Measurements from ENCODE around the gene STAMBPL1.

STAMBPL1 gene

DNA sequence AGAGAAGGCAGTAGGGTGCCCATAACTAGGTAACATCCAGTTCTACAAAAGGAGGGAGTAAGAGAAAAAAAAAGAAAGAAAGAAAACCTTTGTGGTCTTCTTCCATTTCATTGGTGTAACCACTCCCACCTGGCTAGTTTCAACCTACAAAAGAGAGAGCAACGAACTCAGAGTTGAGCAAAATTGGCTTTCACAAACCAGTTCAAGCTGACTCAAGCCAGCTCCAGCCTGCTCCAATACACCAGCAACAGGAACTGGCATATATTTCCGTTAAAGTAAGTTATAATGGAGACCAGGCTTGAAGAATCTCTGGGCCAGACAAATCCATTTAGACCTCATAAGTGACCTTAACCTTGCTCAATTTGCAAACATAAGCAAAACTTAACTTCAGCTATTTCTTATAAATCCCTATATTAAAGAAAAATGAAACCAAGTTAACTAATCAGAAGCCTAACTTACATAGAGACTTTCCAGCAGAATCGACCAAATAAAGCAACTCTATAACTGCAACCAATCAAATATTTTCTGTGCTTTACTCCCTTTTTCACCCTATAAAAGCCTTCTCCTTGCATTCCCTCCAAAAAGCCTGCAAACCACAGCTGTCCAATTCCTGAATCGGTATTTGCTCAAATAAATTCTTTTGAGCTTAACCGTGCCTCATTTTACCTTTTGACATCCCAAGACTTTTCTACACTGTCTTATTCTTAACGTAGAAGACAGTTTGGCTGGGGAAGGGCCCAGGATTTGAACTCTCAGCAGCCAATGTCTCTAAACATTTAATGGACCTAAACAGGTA is 38.5 kb upstream of the STAMBPL1 start:
- H2BK120ac ChIP-seq (ENCODE audit: low read depth, low read length), result no peak overlapping the region
- H2BK12ac ChIP-seq (ENCODE audit: low read length), result no peak overlapping the region
- H3K36me3 ChIP-seq (replicated peaks in 1 of 2; ENCODE audit: control insufficient read depth in 2 of 2, insufficient read depth in 2 of 2, low read length in 2 of 2), result no peaks in the 10 kb centered on the region
- H3K23ac ChIP-seq (ENCODE audit: low read depth, low read length, poor library complexity), result no peak overlapping the region
- H3K4me2 ChIP-seq (ENCODE audit: insufficient read depth, low read length, poor library complexity, severe bottlenecking), result no peak overlapping the region
- H3K4ac ChIP-seq (ENCODE audit: low read length), result no peak overlapping the region
- no peaks in the 10 kb centered on the region for H3K9me3 ChIP-seq (replicated peaks in 1 of 2; ENCODE audit: control insufficient read depth in 2 of 2, insufficient read depth in 1 of 2, low read depth in 1 of 2, low read length in 2 of 2)
- H2BK15ac ChIP-seq (ENCODE audit: low read length), result no peak overlapping the region
- no peak overlapping the region for H4K8ac ChIP-seq (ENCODE audit: low read depth, low read length)
- H2BK5ac ChIP-seq (ENCODE audit: low read length), result no peak overlapping the region
- no peak overlapping the region for H3K4me3 ChIP-seq (ENCODE audit: low read length in 2 of 2)
- peak overlapping the region; percentile 70 for H2AFZ ChIP-seq (ENCODE audit: low read length)
- H3K4me1 ChIP-seq (ENCODE audit: control insufficient read depth in 2 of 2, insufficient read depth in 1 of 2, low read depth in 1 of 2, low read length in 2 of 2), result no peaks in the 10 kb centered on the region
- H2AK5ac ChIP-seq (ENCODE audit: low read depth, low read length), result no peak overlapping the region
- peaks cover 0 to 13% (median 0%) of the 10 kb centered on the region in 3 experiments for H3K27me3 ChIP-seq (ENCODE audit: control insufficient read depth in 3 of 3, insufficient read depth in 3 of 3, low read depth in 1 of 3, low read length in 3 of 3)
- no peak for DNase-seq (ENCODE audit: low spot score)
- H3K79me1 ChIP-seq (ENCODE audit: low read depth, low read length), result no peaks in the 10 kb centered on the region
- H3K9ac ChIP-seq (ENCODE audit: low read depth, low read length, poor library complexity), result no peak overlapping the region
- H3K14ac ChIP-seq (ENCODE audit: low read length), result no peak overlapping the region
- no peak overlapping the region for H3K27ac ChIP-seq (replicated peaks; ENCODE audit: low read length)
- H4K91ac ChIP-seq (ENCODE audit: low read depth, low read length, poor library complexity), result no peak overlapping the region
- no CpG with 5 or more reads among the region's 6 CpGs for WGBS, 2 donors (ENCODE audit: extremely low coverage in 2 of 2, insufficient read length in 2 of 2, insufficient replicate concordance in 1 of 2)
- no peak overlapping the region for H3K18ac ChIP-seq (ENCODE audit: low read length)

DNA sequence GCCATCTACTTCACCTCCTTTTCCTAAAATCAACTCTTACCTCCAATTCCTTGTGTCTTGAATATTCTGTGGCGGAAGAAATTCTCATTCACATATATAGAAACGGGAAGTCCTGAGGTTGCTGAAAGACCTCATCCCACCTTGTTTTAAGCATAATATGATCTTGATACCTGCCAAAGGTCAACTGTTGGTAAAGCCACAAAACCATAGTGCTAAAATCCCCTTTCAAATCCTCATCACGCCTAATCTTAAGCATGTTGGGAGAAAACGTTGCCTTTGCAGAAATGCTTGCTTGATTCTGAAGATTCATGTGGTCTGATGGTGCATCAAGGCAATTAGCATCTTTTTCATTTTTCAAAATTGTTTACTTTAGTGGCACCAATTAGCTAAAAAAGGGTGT is 36.9 kb upstream of the STAMBPL1 start:
- H3K27me3 ChIP-seq (ENCODE audit: control insufficient read depth in 3 of 3, insufficient read depth in 3 of 3, low read depth in 1 of 3, low read length in 3 of 3), result peaks cover 0 to 10% (median 0%) of the 10 kb centered on the region in 3 experiments
- H2AFZ ChIP-seq (ENCODE audit: low read length), result no peak overlapping the region
- no peaks in the 10 kb centered on the region for H3K36me3 ChIP-seq (replicated peaks in 1 of 2; ENCODE audit: control insufficient read depth in 2 of 2, insufficient read depth in 2 of 2, low read length in 2 of 2)
- no peaks in the 10 kb centered on the region for H3K79me1 ChIP-seq (ENCODE audit: low read depth, low read length)
- no peak overlapping the region for H3K14ac ChIP-seq (ENCODE audit: low read length)
- no peak overlapping the region for H3K23ac ChIP-seq (ENCODE audit: low read depth, low read length, poor library complexity)
- H2AK5ac ChIP-seq (ENCODE audit: low read depth, low read length), result no peak overlapping the region
- WGBS, 2 donors (ENCODE audit: extremely low coverage in 2 of 2, insufficient read length in 2 of 2, insufficient replicate concordance in 1 of 2), result no CpG with 5 or more reads among the region's 4 CpGs
- H2BK5ac ChIP-seq (ENCODE audit: low read length), result no peak overlapping the region
- H3K4me2 ChIP-seq (ENCODE audit: insufficient read depth, low read length, poor library complexity, severe bottlenecking), result no peak overlapping the region
- H2BK120ac ChIP-seq (ENCODE audit: low read depth, low read length), result no peak overlapping the region
- no peak overlapping the region for H2BK15ac ChIP-seq (ENCODE audit: low read length)
- no peak overlapping the region for H4K91ac ChIP-seq (ENCODE audit: low read depth, low read length, poor library complexity)
- no peak for DNase-seq (ENCODE audit: low spot score)
- no peak overlapping the region for H3K4ac ChIP-seq (ENCODE audit: low read length)
- H2BK12ac ChIP-seq (ENCODE audit: low read length), result no peak overlapping the region
- H3K18ac ChIP-seq (ENCODE audit: low read length), result no peak overlapping the region
- H3K9ac ChIP-seq (ENCODE audit: low read depth, low read length, poor library complexity), result no peak overlapping the region
- no peaks in the 10 kb centered on the region for H3K9me3 ChIP-seq (replicated peaks in 1 of 2; ENCODE audit: control insufficient read depth in 2 of 2, insufficient read depth in 1 of 2, low read depth in 1 of 2, low read length in 2 of 2)
- H3K4me1 ChIP-seq (ENCODE audit: control insufficient read depth in 2 of 2, insufficient read depth in 1 of 2, low read depth in 1 of 2, low read length in 2 of 2), result no peaks in the 10 kb centered on the region
- no peak overlapping the region for H4K8ac ChIP-seq (ENCODE audit: low read depth, low read length)
- H3K4me3 ChIP-seq (ENCODE audit: low read length in 2 of 2), result no peak overlapping the region
- no peak overlapping the region for H3K27ac ChIP-seq (replicated peaks; ENCODE audit: low read length)

DNA sequence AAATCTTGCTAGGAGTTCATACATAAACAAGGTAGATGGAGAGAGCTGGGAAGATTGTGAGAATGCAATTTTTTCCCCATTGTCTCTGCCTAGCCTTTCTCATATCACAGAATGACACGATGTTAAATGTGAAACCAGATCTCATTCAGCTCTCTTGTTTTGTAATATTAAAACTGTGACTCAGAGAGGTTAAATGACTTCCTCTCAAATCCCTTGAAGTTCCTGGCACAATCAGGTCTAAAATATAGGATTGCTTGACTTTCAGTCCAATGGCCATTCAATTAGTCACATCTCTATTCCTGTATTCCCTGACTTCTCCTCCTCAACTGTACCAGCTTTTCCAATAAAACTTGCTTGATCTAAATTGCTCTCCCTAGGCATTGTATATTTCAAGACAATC is 31.5 kb upstream of the STAMBPL1 start:
- H2BK12ac ChIP-seq (ENCODE audit: low read length), result no peak overlapping the region
- no peak overlapping the region for H2AK5ac ChIP-seq (ENCODE audit: low read depth, low read length)
- H3K4me1 ChIP-seq (ENCODE audit: control insufficient read depth in 2 of 2, insufficient read depth in 1 of 2, low read depth in 1 of 2, low read length in 2 of 2), result no peaks in the 10 kb centered on the region
- H3K36me3 ChIP-seq (replicated peaks in 1 of 2; ENCODE audit: control insufficient read depth in 2 of 2, insufficient read depth in 2 of 2, low read length in 2 of 2), result no peaks in the 10 kb centered on the region
- peaks cover 0 to under 1% (median 0%) of the 10 kb centered on the region in 3 experiments for H3K27me3 ChIP-seq (ENCODE audit: control insufficient read depth in 3 of 3, insufficient read depth in 3 of 3, low read depth in 1 of 3, low read length in 3 of 3)
- H2BK15ac ChIP-seq (ENCODE audit: low read length), result no peak overlapping the region
- no peak overlapping the region for H4K8ac ChIP-seq (ENCODE audit: low read depth, low read length)
- no peak for DNase-seq (ENCODE audit: low spot score)
- H3K4me3 ChIP-seq (ENCODE audit: low read length in 2 of 2), result no peak overlapping the region
- no peak overlapping the region for H3K4me2 ChIP-seq (ENCODE audit: insufficient read depth, low read length, poor library complexity, severe bottlenecking)
- H3K9me3 ChIP-seq (replicated peaks in 1 of 2; ENCODE audit: control insufficient read depth in 2 of 2, insufficient read depth in 1 of 2, low read depth in 1 of 2, low read length in 2 of 2), result no peaks in the 10 kb centered on the region
- H4K91ac ChIP-seq (ENCODE audit: low read depth, low read length, poor library complexity), result no peak overlapping the region
- no peaks in the 10 kb centered on the region for H3K79me1 ChIP-seq (ENCODE audit: low read depth, low read length)
- no peak overlapping the region for H3K27ac ChIP-seq (replicated peaks; ENCODE audit: low read length)
- no peak overlapping the region for H2BK5ac ChIP-seq (ENCODE audit: low read length)
- no CpG with 5 or more reads among the region's 1 CpG for WGBS, 2 donors (ENCODE audit: extremely low coverage in 2 of 2, insufficient read length in 2 of 2, insufficient replicate concordance in 1 of 2)
- H3K18ac ChIP-seq (ENCODE audit: low read length), result no peak overlapping the region
- H3K4ac ChIP-seq (ENCODE audit: low read length), result no peak overlapping the region
- H3K14ac ChIP-seq (ENCODE audit: low read length), result no peak overlapping the region
- no peak overlapping the region for H3K9ac ChIP-seq (ENCODE audit: low read depth, low read length, poor library complexity)
- H2BK120ac ChIP-seq (ENCODE audit: low read depth, low read length), result no peak overlapping the region
- no peak overlapping the region for H3K23ac ChIP-seq (ENCODE audit: low read depth, low read length, poor library complexity)
- no peak overlapping the region for H2AFZ ChIP-seq (ENCODE audit: low read length)

DNA sequence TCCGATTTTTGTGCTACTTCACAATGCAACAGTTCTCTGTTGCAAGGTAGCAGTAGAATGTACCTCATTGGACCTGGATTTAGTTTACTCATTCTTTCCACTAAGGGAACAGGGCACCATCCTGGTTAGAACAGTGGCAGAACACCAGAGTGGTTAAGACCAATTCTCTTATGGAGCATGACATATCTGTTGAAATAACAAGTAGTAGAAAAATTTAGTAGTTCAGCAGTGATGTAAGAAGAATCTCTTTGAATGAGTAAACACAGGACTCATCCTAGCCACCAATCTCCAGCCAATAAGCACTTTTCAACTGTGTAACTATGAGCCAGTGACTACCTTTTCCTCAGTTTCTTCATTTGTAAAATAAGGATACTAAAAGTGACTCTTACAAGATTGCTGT is 30.8 kb upstream of the STAMBPL1 start:
- Histone ChIP-seq H2AK5ac (ENCODE audit: low read depth, low read length) (no peak overlapping the region), H3K4me3 (ENCODE audit: low read length in 2 of 2) (no peak overlapping the region), H3K9me3 (replicated peaks in 1 of 2; ENCODE audit: control insufficient read depth in 2 of 2, insufficient read depth in 1 of 2, low read depth in 1 of 2, low read length in 2 of 2) (no peaks in the 10 kb centered on the region), H2BK5ac (ENCODE audit: low read length) (no peak overlapping the region), H3K27ac (replicated peaks; ENCODE audit: low read length) (no peak overlapping the region), H3K4me2 (ENCODE audit: insufficient read depth, low read length, poor library complexity, severe bottlenecking) (no peak overlapping the region), H4K8ac (ENCODE audit: low read depth, low read length) (no peak overlapping the region), H3K36me3 (replicated peaks in 1 of 2; ENCODE audit: control insufficient read depth in 2 of 2, insufficient read depth in 2 of 2, low read length in 2 of 2) (no peaks in the 10 kb centered on the region), H3K18ac (ENCODE audit: low read length) (no peak overlapping the region), H4K91ac (ENCODE audit: low read depth, low read length, poor library complexity) (no peak overlapping the region), H3K79me1 (ENCODE audit: low read depth, low read length) (no peaks in the 10 kb centered on the region), H2BK12ac (ENCODE audit: low read length) (no peak overlapping the region), H3K14ac (ENCODE audit: low read length) (no peak overlapping the region), H3K4me1 (ENCODE audit: control insufficient read depth in 2 of 2, insufficient read depth in 1 of 2, low read depth in 1 of 2, low read length in 2 of 2) (no peaks in the 10 kb centered on the region), H3K23ac (ENCODE audit: low read depth, low read length, poor library complexity) (no peak overlapping the region), H2BK15ac (ENCODE audit: low read length) (no peak overlapping the region), H3K9ac (ENCODE audit: low read depth, low read length, poor library complexity) (no peak overlapping the region), H3K27me3 (ENCODE audit: control insufficient read depth in 3 of 3, insufficient read depth in 3 of 3, low read depth in 1 of 3, low read length in 3 of 3) (no peaks in the 10 kb centered on the region), H2AFZ (ENCODE audit: low read length) (no peak overlapping the region), H3K4ac (ENCODE audit: low read length) (no peak overlapping the region), H2BK120ac (ENCODE audit: low read depth, low read length) (no peak overlapping the region)
- no CpG with 5 or more reads among the region's 1 CpG for WGBS, 2 donors (ENCODE audit: extremely low coverage in 2 of 2, insufficient read length in 2 of 2, insufficient replicate concordance in 1 of 2)
- DNase-seq (ENCODE audit: low spot score), result no peak
